Measurements from ENCODE around the gene ENOPH1. TPM values are rescaled to one million over a fixed set of nuclear protein-coding genes. Genes with fewer than 3 reads are reported as not detected.

ENOPH1 gene
- total RNA-seq, 1 donor = 38.4 TPM

DNA sequence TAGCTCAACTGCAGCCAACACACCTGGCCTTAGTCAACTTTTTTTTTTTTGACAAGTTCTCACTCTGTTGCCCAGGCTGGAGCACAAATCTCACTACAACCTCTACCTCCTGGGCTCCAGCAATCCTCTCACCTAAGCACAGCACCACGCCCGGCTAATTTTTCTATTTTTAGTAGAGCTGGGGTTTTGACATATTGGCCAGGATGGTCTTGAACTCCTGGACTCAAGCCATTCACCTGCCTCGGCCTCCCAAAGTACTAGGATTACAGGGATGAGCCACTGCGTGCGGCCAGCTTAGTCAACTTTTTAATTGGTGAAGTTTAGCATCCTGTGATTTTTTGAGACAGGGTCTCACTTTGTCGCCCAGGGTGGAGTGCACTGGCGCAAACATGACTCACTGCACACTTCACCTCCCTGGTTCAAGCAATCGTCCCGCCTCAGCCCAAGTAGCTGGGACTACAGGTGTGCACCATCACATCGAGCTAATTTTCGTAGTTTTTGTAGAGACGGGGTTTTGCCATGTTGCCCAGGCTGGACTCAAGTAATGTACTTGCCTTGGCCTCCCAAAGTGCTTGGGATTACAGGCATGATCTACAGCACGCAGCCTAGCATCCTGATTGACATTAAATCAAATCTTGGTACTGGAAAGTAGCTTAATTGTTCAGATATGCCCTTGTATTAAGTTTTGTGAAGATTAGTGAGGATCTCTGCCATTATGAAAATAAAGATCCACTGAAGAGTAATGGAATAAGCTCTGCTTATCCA is 8.4 kb upstream of the ENOPH1 start:
- Histone ChIP-seq H3K79me2 (ENCODE audit: insufficient read depth, low read length) (peaks cover 16% of the 10 kb centered on the region), H3K4me1 (ENCODE audit: insufficient read depth, low read length) (peaks cover 32% of the 10 kb centered on the region), H4K20me1 (ENCODE audit: insufficient read depth, low read length) (peaks cover 46% of the 10 kb centered on the region), H3K36me3 (ENCODE audit: insufficient read depth, low read length) (peaks cover 39% of the 10 kb centered on the region), H3K27ac (ENCODE audit: low read depth, low read length) (no peak overlapping the region), H3K4me2 (ENCODE audit: insufficient read depth, low read length) (no peak overlapping the region), H3K27me3 (ENCODE audit: insufficient read depth, low read length) (no peaks in the 10 kb centered on the region), H3K9me3 (ENCODE audit: low read depth, low read length) (no peaks in the 10 kb centered on the region), H3K4me3 (ENCODE audit: insufficient read depth, low read length) (no peak overlapping the region), H2AFZ (ENCODE audit: low read length) (no peak overlapping the region)
- TF ChIP-seq, protein P1, sequence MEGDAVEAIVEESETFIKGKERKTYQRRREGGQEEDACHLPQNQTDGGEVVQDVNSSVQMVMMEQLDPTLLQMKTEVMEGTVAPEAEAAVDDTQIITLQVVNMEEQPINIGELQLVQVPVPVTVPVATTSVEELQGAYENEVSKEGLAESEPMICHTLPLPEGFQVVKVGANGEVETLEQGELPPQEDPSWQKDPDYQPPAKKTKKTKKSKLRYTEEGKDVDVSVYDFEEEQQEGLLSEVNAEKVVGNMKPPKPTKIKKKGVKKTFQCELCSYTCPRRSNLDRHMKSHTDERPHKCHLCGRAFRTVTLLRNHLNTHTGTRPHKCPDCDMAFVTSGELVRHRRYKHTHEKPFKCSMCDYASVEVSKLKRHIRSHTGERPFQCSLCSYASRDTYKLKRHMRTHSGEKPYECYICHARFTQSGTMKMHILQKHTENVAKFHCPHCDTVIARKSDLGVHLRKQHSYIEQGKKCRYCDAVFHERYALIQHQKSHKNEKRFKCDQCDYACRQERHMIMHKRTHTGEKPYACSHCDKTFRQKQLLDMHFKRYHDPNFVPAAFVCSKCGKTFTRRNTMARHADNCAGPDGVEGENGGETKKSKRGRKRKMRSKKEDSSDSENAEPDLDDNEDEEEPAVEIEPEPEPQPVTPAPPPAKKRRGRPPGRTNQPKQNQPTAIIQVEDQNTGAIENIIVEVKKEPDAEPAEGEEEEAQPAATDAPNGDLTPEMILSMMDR (IDR thresholded peaks at IDR 0.05; ENCODE audit: extremely low read depth, low read depth, low read length) = no peak
- DNase-seq (ENCODE audit: insufficient read length, low spot score, missing footprints) = no peak

DNA sequence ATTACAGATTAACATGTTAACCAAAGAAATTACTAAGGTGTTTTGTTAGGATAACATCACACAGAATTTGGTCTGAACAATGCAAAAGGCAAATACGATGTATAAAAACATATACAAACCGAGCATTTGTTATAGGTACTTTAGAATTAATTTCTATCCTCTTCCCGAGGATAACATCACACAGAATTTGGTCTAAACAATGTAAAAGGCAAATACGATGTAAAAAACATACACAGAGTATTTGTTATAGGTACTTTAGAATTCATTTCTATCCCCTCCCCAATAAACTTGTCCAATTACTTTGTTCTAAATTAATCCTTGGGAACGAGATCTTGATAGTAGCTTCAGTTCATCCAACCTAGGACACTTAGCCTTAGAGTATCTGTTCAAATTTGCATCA is 7.8 kb upstream of the ENOPH1 start:
- no peak for DNase-seq (ENCODE audit: insufficient read length, low spot score, missing footprints)

DNA sequence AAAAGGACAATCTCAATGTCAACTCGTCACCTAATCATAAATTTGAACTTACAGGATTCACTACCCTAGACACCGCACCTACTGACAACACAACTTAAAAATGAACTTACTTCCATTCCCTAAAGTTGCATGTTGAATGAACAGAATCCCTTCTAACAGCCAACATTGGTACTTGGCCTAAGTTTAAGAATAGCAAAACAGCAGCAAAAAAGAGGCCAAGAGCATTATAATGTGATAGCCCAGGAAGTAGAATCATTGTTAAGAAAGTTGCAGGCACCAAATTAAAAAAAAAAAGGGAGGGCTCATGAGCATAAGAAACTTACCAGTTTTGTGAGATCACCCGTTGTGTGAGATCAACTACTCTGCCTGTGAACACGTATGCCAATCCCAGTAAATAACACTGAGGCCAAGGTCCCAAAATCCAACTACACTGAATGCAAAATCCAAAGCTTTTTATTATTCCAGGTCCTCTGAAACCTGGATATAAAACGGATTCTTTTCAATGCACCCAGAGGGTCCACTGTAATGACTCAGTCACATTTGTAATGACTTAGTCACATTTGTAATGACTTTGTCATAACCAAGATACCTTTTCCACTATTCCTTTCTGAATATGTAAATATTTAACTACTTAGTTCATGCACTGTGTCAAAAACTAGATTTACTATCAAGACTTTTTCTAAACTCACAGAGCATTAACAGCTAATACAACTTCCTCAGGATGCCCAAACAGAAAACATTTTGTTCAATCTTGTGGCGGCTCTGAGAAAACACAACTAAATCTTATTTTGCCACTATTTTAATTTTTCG is 6.9 kb upstream of the ENOPH1 start:
- H3K4me3 ChIP-seq (ENCODE audit: insufficient read depth, low read length) = no peak overlapping the region
- no peaks in the 10 kb centered on the region for H3K27me3 ChIP-seq (ENCODE audit: insufficient read depth, low read length)
- no peak overlapping the region for H3K4me2 ChIP-seq (ENCODE audit: insufficient read depth, low read length)
- H4K20me1 ChIP-seq (ENCODE audit: insufficient read depth, low read length) = peaks cover 61% of the 10 kb centered on the region
- DNase-seq (ENCODE audit: insufficient read length, low spot score, missing footprints) = peak; percentile 80
- H3K27ac ChIP-seq (ENCODE audit: low read depth, low read length) = no peak overlapping the region
- no peak overlapping the region for H2AFZ ChIP-seq (ENCODE audit: low read length)
- H3K79me2 ChIP-seq (ENCODE audit: insufficient read depth, low read length) = peaks cover 31% of the 10 kb centered on the region
- no peaks in the 10 kb centered on the region for H3K9me3 ChIP-seq (ENCODE audit: low read depth, low read length)
- H3K4me1 ChIP-seq (ENCODE audit: insufficient read depth, low read length) = peaks cover 44% of the 10 kb centered on the region
- TF ChIP-seq, protein P1 (IDR thresholded peaks at IDR 0.05; ENCODE audit: extremely low read depth, low read depth, low read length) = no peak
- peaks cover 53% of the 10 kb centered on the region for H3K36me3 ChIP-seq (ENCODE audit: insufficient read depth, low read length)

More for the DNA sequence above, 7.8 kb upstream of the ENOPH1 start:
- Histone ChIP-seq H3K4me3 (ENCODE audit: insufficient read depth, low read length) (no peak overlapping the region), H3K9me3 (ENCODE audit: low read depth, low read length) (no peaks in the 10 kb centered on the region), H3K4me2 (ENCODE audit: insufficient read depth, low read length) (no peak overlapping the region), H3K4me1 (ENCODE audit: insufficient read depth, low read length) (peaks cover 38% of the 10 kb centered on the region), H2AFZ (ENCODE audit: low read length) (no peak overlapping the region), H3K27me3 (ENCODE audit: insufficient read depth, low read length) (no peaks in the 10 kb centered on the region), H4K20me1 (ENCODE audit: insufficient read depth, low read length) (peaks cover 52% of the 10 kb centered on the region), H3K79me2 (ENCODE audit: insufficient read depth, low read length) (peaks cover 23% of the 10 kb centered on the region), H3K36me3 (ENCODE audit: insufficient read depth, low read length) (peaks cover 45% of the 10 kb centered on the region), H3K27ac (ENCODE audit: low read depth, low read length) (no peak overlapping the region)
- TF ChIP-seq, protein P1 (IDR thresholded peaks at IDR 0.05; ENCODE audit: extremely low read depth, low read depth, low read length) = no peak

DNA sequence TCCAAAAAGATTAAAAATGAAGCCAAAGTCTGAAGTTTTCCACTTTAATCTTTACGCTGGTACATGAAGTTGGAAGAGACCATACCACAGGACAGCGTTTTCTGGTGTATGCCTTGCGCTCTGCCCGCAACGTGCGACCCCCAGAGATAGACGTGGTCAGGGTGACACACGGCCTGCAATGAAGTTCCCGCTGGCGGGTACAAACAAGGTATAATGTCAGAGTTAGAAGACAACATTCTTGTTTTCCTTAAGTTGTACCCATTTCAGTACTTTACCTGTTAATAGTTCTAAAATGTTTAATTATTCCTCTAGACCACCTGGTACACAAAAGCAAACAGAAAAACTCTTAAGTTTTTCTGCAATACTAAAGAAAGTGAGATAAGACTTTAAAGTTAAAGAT is 4.9 kb upstream of the ENOPH1 start:
- Histone ChIP-seq H3K4me3 (ENCODE audit: insufficient read depth, low read length) (no peak overlapping the region), H4K20me1 (ENCODE audit: insufficient read depth, low read length) (peaks cover 66% of the 10 kb centered on the region), H3K27ac (ENCODE audit: low read depth, low read length) (no peak overlapping the region), H3K4me2 (ENCODE audit: insufficient read depth, low read length) (peak overlapping the region; percentile 35), H2AFZ (ENCODE audit: low read length) (no peak overlapping the region), H3K36me3 (ENCODE audit: insufficient read depth, low read length) (peaks cover 55% of the 10 kb centered on the region), H3K79me2 (ENCODE audit: insufficient read depth, low read length) (peaks cover 40% of the 10 kb centered on the region), H3K4me1 (ENCODE audit: insufficient read depth, low read length) (peaks cover 44% of the 10 kb centered on the region), H3K27me3 (ENCODE audit: insufficient read depth, low read length) (no peaks in the 10 kb centered on the region), H3K9me3 (ENCODE audit: low read depth, low read length) (no peaks in the 10 kb centered on the region)
- TF ChIP-seq, protein P1 (IDR thresholded peaks at IDR 0.05; ENCODE audit: extremely low read depth, low read depth, low read length) = no peak
- no peak for DNase-seq (ENCODE audit: insufficient read length, low spot score, missing footprints)

Data from osteoblast (primary cell).